ENCODE results near the gene ACTN3. TPM values are rescaled to one million over a fixed set of nuclear protein-coding genes. Genes with fewer than 3 reads are reported as not detected.
"Not testable (repeated sequence)": the region's sequence is repeated elsewhere in the genome, so short reads cannot be mapped to it uniquely, and the experiment has no call there.

ACTN3 gene
- total RNA-seq, 1 donor from 2014 or later, result 0.05 TPM

DNA sequence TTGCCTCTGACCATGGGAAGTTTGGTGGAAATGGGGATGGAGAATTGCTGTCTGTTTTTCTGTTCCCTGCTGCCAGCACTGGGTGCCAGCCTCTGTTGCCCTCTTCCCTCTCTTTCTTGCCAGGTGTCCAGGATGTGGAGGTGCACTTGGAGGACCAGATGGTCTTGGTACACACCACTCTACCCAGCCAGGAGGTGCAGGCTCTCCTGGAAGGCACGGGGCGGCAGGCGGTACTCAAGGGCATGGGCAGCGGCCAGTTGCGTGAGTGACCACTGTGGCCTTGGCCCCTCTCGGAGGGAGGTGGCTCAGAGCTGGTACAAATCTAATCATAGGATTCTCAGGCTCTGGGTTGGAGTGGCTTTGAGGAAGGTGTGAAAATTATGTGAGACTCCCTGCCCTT, 52.3 kb downstream of the ACTN3 start:
- Mint-ChIP-seq H3K36me3 (ENCODE audit: low read depth) (peaks cover 9% of the 10 kb centered on the region), H3K4me3 (no peak overlapping the region), H3K27me3 (ENCODE audit: insufficient read depth) (no peaks in the 10 kb centered on the region), H3K4me1 (ENCODE audit: low read depth) (peaks cover 13% of the 10 kb centered on the region), H3K27ac (no peak overlapping the region), H3K9me3 (no peaks in the 10 kb centered on the region)
- DNase-seq (ENCODE audit: low spot score), result no peak
- intact Hi-C loops (cut with micrococcal nuclease), result no loop called here

DNA sequence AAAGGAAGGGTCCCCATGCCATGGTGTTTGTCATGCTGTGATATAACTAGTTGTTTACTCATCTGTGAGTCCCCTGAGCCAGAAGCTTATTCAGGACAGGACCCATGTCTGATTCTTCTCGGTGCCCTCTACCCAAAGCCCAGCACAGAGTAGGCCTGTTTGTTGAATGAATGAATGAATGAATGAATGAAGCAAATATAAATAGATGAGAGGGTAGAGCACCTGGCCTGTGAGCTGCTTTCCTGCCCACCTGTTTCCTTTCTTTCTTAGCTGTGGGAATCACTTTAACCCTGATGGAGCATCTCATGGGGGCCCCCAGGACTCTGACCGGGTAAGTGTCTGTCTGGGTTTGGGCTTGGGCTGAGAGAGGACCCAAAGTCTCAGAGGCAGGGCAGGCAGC, 53.5 kb downstream of the ACTN3 start:
- Mint-ChIP-seq H3K27me3 (ENCODE audit: insufficient read depth) (no peaks in the 10 kb centered on the region), H3K36me3 (ENCODE audit: low read depth) (peaks cover 17% of the 10 kb centered on the region), H3K27ac (no peak overlapping the region), H3K9me3 (no peaks in the 10 kb centered on the region), H3K4me3 (no peak overlapping the region), H3K4me1 (ENCODE audit: low read depth) (peaks cover 6% of the 10 kb centered on the region)
- intact Hi-C loops (cut with micrococcal nuclease), result no loop called here
- DNase-seq (ENCODE audit: low spot score), result no peak

DNA sequence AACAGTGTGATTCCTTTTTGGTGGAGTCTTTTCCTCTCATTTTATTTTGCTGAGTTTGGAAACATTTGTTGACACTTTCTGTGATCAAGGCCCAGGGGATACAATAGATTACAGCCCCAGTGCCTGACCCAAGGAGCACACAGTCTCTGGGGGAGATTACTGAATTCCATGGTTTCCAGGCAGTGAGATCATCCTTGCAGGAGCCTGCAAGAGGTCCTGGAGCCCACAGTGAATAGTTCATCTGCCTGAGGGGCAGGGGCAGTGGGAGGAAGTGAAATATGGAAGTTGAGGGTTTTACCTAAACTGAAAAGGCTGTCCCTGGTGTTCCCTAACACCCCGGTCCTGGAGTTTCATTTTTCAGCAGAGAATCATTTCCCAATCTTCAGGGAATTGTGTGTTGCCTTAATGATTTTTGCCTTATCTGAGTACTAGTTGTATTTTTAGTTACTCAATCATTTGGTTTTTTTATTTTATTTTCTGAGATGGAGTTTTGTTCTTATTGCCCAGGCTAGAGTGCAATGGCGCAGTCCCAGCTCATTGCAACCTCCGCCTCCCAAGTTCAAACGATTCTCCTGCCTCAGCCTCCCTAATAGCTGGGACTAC, 54.0 kb downstream of the ACTN3 start:
- intact Hi-C loops (cut with micrococcal nuclease), result no loop called here
- Mint-ChIP-seq H3K36me3 (ENCODE audit: low read depth) (peaks cover 17% of the 10 kb centered on the region), H3K27ac (no peak overlapping the region), H3K4me3 (no peak overlapping the region), H3K9me3 (no peaks in the 10 kb centered on the region), H3K4me1 (ENCODE audit: low read depth) (peaks cover under 1% of the 10 kb centered on the region), H3K27me3 (ENCODE audit: insufficient read depth) (no peaks in the 10 kb centered on the region)
- no peak for DNase-seq (ENCODE audit: low spot score)

DNA sequence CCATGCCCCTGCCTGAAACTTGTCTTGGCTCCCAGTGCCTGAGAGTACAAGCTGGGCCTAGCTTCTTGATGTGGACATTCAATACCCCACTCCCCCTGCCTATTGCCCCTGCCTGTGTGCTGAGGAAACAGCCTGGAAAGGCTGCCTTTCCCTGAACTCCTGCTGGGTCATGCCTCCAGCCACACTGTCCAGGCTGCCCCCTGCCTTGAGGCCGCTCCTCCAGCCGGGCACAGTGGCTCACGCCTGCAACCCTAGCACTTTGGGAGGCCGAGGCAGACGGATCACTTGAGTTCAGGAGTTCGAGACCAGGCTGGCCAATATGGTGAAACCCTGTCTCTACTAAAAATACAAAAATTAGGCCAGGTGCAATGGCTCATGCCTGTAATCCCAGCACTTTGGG, 56.4 kb downstream of the ACTN3 start:
- DNase-seq (ENCODE audit: low spot score), result no peak
- no peak overlapping the region for H3K4me3 Mint-ChIP-seq
- no peak overlapping the region for H3K27ac Mint-ChIP-seq
- intact Hi-C loops (cut with micrococcal nuclease), result no loop called here
- H3K4me1 Mint-ChIP-seq (ENCODE audit: low read depth), result no peaks in the 10 kb centered on the region
- H3K27me3 Mint-ChIP-seq (ENCODE audit: insufficient read depth), result no peaks in the 10 kb centered on the region
- no peaks in the 10 kb centered on the region for H3K9me3 Mint-ChIP-seq
- H3K36me3 Mint-ChIP-seq (ENCODE audit: low read depth), result peaks cover 17% of the 10 kb centered on the region

DNA sequence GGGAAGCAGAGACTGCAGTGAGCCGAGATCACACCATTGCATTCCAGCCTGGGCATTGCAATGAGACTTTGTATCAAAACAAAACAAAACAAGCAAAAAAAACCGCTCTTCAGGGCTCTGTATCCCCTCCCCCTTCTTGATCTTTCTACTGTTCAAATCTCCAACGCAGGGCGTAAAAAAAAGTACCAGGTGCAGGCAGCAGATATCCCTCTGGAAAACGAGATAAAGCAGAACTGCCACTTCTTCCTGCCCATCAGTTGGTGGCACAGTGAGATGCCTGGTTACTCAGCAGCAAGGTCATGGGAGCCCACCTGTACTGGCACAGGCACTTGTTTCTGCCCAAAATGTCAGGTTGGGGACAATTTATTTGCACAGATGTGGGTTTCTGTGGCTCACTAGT, 57.5 kb downstream of the ACTN3 start:
- Mint-ChIP-seq H3K9me3 (no peaks in the 10 kb centered on the region), H3K36me3 (ENCODE audit: low read depth) (peaks cover 17% of the 10 kb centered on the region), H3K4me3 (no peak overlapping the region), H3K27ac (no peak overlapping the region), H3K4me1 (ENCODE audit: low read depth) (no peaks in the 10 kb centered on the region), H3K27me3 (ENCODE audit: insufficient read depth) (no peaks in the 10 kb centered on the region)
- no peak for DNase-seq (ENCODE audit: low spot score)
- intact Hi-C loops (cut with micrococcal nuclease), result no loop called here

DNA sequence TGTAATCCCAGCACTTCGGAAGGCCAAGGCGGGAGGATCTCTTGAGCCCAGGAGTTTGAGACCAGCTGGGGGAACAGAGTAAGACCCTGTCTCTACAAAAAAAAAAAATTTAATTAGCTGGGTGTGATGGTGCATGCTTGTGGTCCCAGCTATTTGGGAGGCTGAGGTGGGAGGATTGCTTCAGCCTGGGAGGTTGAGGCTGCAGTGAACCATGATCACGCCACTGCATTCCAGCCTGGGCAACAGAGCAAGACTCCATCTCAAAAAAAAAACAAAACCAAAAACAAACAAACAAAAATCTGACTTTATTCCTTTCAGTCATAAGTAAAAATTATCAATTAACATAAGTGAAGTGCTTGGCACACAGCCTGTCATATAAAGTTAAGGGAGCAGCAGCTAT, 59.9 kb downstream of the ACTN3 start:
- DNase-seq (ENCODE audit: low spot score); intact Hi-C loops (cut with micrococcal nuclease); H3K9me3 Mint-ChIP-seq; H3K4me3 Mint-ChIP-seq; H3K27ac Mint-ChIP-seq; H3K27me3 Mint-ChIP-seq (ENCODE audit: insufficient read depth): not testable (repeated sequence)
- Mint-ChIP-seq H3K4me1 (ENCODE audit: low read depth) (peaks cover 14% of the 10 kb centered on the region), H3K36me3 (ENCODE audit: low read depth) (peaks cover 13% of the 10 kb centered on the region)

DNA sequence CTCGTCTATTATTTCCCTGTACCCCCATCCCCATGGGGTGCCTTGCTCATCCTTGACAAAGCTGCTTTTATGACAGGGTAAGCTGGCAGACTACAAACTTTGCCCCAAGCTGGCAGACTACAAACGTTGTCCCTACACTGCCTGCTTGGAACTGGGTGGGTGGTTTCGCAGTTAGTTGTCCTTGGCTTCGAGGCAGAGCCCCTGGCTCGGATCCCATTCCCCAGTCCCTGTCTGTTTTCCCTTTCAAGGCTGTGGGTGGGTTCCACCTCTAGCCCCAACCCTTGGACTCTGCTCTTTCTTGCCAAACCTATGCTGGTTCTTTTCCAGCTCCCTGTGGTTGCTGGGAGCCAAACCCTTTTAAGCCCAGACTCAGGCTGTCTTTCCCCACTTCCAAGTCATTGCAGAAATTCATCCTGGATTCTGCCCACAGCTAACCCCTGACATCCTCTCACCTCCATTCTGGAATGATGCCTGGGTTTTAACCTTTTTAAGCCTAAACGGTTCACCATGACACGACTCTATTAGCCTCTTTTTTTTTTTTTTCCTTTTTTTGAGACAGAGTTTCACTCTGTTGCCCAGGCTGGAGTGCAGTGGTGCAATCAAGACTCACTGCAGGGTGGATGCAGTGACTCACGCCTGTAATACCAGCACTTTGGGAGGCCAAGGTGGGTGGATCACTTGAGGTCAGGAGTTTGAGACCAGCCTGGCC, 60.6 kb downstream of the ACTN3 start:
- Mint-ChIP-seq H3K27me3 (ENCODE audit: insufficient read depth) (no peaks in the 10 kb centered on the region), H3K36me3 (ENCODE audit: low read depth) (peaks cover 9% of the 10 kb centered on the region), H3K9me3 (no peaks in the 10 kb centered on the region), H3K27ac (no peak overlapping the region), H3K4me3 (no peak overlapping the region), H3K4me1 (ENCODE audit: low read depth) (peaks cover 14% of the 10 kb centered on the region)
- no peak for DNase-seq (ENCODE audit: low spot score)
- intact Hi-C loops (cut with micrococcal nuclease), result no loop called here

DNA sequence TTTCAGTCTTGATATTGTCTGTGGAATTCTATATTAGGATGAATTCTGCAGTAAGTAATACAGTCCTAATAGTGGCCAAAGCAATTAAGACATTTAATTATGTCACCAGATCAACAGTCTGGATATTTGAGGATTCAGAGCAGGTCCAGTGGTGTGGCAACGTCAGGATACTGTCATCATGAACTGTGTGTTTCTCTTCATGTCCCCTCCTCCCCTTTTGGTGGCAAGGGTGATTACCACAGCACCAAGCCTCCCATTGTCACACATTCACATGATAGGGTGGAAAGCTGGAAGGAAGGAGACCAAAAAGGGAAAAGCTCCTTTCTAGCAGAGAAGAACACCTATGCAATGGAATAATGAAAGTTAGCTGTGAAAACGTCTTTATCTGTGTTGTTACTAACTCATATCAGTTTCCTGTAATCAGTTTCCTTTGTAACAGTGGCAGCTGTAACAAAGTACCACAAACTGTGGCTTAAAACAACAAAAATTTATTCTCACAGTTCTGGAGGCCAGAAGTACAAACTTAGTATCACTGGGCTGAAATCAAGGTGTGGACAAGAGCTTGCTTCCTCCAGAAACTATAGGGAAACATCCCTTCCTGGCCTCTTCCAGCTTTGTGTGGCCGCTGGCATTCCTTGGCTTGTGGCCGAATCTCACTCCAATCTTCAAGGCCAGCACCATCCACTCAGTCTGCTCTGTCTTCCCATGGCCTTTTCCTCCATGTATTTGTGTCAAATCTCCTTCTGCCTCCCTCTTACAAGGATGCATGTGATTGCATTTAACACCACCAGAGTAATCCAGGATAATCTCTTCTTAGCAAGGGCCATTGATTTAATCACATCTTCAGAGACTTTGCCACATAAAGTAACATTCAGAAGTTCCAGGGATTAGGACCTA, 63.3 kb downstream of the ACTN3 start:
- intact Hi-C loops (cut with micrococcal nuclease), result no loop called here

DNA sequence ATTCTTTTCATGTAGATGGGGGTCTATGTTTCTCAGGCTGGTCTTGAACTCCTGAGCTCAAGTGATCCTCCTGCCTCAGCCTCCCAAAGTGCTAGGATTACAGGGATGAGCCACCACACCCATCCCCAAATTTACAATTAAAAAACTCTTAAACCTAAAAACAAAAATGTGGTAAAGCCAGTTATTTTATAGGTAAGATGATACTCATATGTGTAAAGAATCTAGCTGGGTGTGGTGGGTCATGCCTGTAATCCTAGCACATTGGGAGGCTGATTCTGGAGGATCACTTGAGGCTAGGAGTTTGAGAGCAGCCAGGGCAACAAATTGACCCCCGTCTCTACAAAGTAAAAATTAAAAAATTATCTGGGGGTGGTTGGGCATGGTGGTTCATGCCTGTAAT, 65.8 kb downstream of the ACTN3 start:
- intact Hi-C loops (cut with micrococcal nuclease), result no loop called here
- no peaks in the 10 kb centered on the region for H3K9me3 Mint-ChIP-seq
- peaks cover 12% of the 10 kb centered on the region for H3K36me3 Mint-ChIP-seq (ENCODE audit: low read depth)
- DNase-seq (ENCODE audit: low spot score), result no peak
- H3K4me1 Mint-ChIP-seq (ENCODE audit: low read depth), result peaks cover 19% of the 10 kb centered on the region
- no peak overlapping the region for H3K27ac Mint-ChIP-seq
- no peak overlapping the region for H3K4me3 Mint-ChIP-seq
- no peaks in the 10 kb centered on the region for H3K27me3 Mint-ChIP-seq (ENCODE audit: insufficient read depth)

More for the DNA sequence above, 63.3 kb downstream of the ACTN3 start:
- peaks cover 1% of the 10 kb centered on the region for H3K36me3 Mint-ChIP-seq (ENCODE audit: low read depth)
- DNase-seq (ENCODE audit: low spot score), result no peak
- peak overlapping the region; percentile 27 for H3K27ac Mint-ChIP-seq
- H3K4me3 Mint-ChIP-seq, result no peak overlapping the region
- H3K9me3 Mint-ChIP-seq, result no peaks in the 10 kb centered on the region
- peaks cover 14% of the 10 kb centered on the region for H3K4me1 Mint-ChIP-seq (ENCODE audit: low read depth)
- no peaks in the 10 kb centered on the region for H3K27me3 Mint-ChIP-seq (ENCODE audit: insufficient read depth)

Other genes starting within 250 kb of the ACTN3 start
- 0.10 TPM in 1 of 2 replicates, not detected in the other for gene CD248, start 229.9 kb upstream of the ACTN3 start, total RNA-seq
- gene RIN1, start 210.5 kb upstream of the ACTN3 start, total RNA-seq, result 0.78 and 0.86 TPM in 2 replicates
- gene BRMS1, start 201.8 kb upstream of the ACTN3 start, total RNA-seq, result 63.1 and 67.1 TPM in 2 replicates
- 10.6 and 12.1 TPM in 2 replicates for gene B4GAT1, start 199.3 kb upstream of the ACTN3 start, total RNA-seq
- 14.3 and 16.6 TPM in 2 replicates for gene SLC29A2, start 175.1 kb upstream of the ACTN3 start, total RNA-seq
- not detected in 2 replicates for gene NPAS4, start 125.9 kb upstream of the ACTN3 start, total RNA-seq
- 93.0 and 93.6 TPM in 2 replicates for gene MRPL11, start 108.1 kb upstream of the ACTN3 start, total RNA-seq
- 15.3 and 15.8 TPM in 2 replicates for gene PELI3, start 80.0 kb upstream of the ACTN3 start, total RNA-seq
- gene DPP3, start 66.5 kb upstream of the ACTN3 start, total RNA-seq, result 102 and 112 TPM in 2 replicates
- 18.0 and 18.1 TPM in 2 replicates for gene BBS1, start 36.3 kb upstream of the ACTN3 start, total RNA-seq
- gene ZDHHC24, start 855 bp upstream of the ACTN3 start, total RNA-seq, result 14.6 and 15.6 TPM in 2 replicates
- gene CTSF, start 21.7 kb downstream of the ACTN3 start, total RNA-seq, result 0.71 and 0.73 TPM in 2 replicates
- gene CCDC87, start 46.2 kb downstream of the ACTN3 start, total RNA-seq, result 0.29 and 0.37 TPM in 2 replicates
- 25.3 and 32.1 TPM in 2 replicates for gene CCS, start 46.3 kb downstream of the ACTN3 start, total RNA-seq
- gene RBM14, start 69.7 kb downstream of the ACTN3 start, total RNA-seq, result 198 and 200 TPM in 2 replicates
- gene RBM4, start 91.8 kb downstream of the ACTN3 start, total RNA-seq, result 131 and 133 TPM in 2 replicates
- 14.3 and 16.6 TPM in 2 replicates for gene RBM4B, start 131.0 kb downstream of the ACTN3 start, total RNA-seq
- 0.91 and 1.1 TPM in 2 replicates for gene SPTBN2, start 182.3 kb downstream of the ACTN3 start, total RNA-seq

Data from activated T-helper 1 cell treated with anti-CD3 and anti-CD28 coated beads, Interleukin-12 subunit alpha, Interleukin-12 subunit beta, Interleukin-2, Interleukin-4 antibody, amounts not matched to agents 30 ng/mL and 10 ng/mL and 1 ng/mL, durations not matched to agents 14 hours and 24 hours and 36 hours (primary cell).